GM12801 (cell line): ENCODE measurements around the gene MITF.

Experiments used
- CTCF ChIP-seq: IDR thresholded peaks from one replicate; pipeline ENCODE4 v1.5.1; 2011; ENCODE audit warnings: control low read depth; ENCODE audit not compliant: insufficient read length; ENCODE audit errors: extremely low read depth

The MITF gene

GRCh38 chr3:69729147-69729919, 9.9 kb upstream of the MITF start:
- no peak for TF ChIP-seq CTCF

DNA sequence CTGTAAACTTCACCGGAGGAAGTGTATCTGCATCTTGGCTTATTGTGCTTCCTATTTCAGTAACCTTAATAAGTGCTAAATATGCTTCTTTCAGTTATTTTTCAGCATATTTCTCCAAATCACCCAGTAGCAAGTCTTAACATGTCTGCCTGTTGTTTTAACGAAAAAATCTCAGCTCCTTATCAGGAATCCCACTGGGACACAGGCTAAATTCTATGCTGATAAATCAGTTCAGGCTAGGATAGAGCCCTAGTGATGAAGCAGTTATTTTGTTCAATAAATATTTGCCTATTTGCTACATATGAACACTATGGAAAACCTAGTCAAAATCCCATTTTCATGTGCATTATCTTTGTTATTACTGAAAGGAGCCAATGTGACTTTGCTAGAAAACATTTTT, 8.2 kb upstream of the MITF start:
- TF ChIP-seq CTCF = no peak

DNA sequence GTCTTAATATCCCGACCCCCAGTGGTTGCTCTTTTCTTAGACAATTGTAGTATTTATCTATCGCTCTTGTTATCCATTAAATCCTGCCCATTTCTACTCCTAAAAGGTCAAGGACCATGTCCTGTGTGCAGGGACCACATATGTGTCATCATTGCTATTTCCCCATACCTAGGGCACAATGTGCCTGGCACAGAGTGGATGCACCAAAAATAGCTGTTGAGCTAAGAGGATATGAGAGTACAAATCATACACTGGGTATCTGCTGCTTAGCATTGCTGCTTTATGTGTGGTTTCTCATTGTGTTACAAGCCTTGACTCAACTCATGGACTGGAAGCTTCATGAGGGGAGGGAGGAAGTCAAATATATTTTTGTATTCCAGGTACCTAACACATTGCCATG, 3.4 kb upstream of the MITF start:
- no peak for TF ChIP-seq CTCF

DNA sequence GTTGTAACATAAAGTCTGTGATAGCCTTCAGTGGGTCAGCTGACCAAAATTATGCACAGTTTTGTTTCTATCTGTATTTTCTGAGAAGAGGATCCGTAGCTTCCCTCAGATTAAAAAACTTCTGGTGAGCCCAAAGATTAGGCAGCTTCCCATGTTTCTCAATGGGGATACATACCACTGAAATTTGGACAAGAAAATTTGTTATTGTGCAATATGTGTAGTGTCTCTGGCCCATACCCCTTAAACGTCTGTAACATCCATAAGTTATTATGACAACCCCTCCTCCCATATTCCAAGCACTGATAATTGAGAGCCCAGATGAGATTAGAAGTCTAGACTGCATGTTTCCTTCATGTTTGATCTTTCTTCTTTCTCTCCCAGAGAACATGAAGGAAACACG, 1.9 kb upstream of the MITF start:
- no peak for TF ChIP-seq CTCF

- no peak for TF ChIP-seq CTCF
Measured at GRCh38 chr3:69738315-69738714, 949 bp upstream of the MITF start.

DNA sequence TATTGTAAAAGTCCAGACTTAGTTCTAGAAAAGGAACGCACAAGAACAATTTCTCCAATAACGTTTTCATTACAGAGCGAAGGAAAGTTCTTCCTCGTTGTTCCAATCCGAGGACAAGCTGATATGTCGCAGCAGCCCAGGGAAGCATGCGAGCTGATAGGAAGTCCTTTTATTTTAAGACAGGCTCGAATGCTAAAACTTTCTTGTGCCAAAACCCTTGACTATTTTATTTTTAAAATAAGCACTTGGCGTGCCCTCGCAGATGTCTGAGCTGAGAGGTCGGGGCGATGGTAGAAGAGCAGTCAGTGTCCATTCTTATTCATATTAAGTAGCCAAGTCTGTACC, 433 bp upstream of the MITF start:
- no peak for TF ChIP-seq CTCF

DNA sequence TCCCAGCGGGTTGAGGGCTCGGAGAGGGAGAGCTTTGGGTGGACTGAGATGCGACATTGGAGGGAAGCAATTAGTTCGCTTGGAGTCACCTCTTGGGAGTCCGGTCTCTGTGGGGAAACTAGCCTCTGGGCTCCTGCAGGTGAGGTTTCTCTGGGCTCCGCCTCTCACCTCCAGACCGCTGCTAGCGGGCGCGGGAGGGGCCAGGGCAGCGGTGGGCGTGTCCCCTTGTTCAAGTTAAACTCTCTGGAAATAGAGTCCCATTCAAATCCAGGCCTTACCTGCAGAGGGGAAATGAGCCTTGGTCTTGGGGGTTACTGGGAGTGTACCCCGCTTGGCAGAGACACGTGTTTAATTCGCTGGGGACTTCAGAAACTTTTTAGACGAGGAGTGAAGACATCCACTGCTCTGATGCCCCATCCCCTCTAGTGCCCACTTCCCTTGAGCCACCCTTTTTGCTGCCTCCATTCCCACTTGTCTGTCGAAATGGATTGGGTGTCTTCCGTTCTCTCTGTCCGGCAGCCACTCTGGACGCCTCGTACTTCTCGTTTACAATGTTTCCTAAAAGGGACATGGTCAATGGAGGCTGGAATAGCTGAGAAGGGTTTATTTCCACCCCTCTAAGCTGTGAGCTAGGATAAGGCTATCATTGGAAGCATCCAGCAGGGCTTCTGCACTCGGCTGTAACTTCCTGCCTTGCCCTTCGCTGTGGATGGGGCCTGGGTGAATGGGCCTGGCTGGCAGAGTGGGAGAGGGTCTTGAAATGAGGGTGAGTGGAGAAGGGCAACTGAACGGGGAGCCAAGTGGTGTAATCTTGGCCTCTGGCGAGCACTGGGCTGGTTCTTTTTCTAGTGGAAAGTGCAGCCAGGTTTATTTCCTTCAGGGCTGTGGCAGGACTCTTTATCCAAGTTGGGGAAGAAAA, 1.1 kb downstream of the MITF start:
- TF ChIP-seq CTCF = no peak
